ENCODE data around the gene DPYSL4. TPM values are rescaled to one million over a fixed set of nuclear protein-coding genes. Genes with fewer than 3 reads are reported as not detected.

DPYSL4 gene
- total RNA-seq, 1 donor from 2014 or later: 24.0 TPM

DNA sequence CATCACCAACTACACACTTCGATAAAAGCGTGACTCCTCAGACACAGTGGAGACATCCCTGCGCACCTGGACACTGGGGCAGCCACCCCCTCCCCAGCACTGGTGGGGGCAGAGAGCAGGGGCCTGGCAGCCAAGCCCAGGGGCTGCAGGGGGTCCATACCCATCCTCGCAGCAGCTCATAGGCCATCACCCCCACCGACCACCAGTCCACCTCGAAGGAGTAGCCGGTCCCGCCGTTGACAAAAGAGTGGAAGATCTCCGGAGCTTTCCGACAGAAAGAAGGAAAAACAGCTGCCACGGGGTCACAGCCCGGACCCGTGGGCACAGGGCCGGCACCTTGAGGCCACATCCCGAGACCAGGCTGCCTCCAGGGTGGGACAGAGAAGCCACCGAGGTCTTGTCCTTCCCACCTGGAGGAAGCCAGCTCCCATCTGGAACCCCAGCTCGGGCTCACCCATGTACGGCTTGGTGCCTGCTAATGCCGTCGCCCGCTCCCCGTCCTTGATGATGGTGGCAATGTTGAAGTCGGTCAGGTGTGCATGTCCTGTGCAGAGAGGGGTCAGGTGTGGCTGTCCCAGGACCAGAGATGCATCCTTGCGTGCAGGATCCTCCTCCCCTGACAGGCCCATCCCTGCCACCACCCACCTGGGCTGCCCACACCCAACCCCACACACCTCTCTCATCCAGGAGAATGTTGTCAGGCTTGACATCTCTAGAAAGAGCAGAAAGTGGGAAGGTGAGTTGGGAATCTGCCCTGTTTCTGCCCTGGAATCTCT, 38.5 kb downstream of the DPYSL4 start:
- intact Hi-C loops (cut with micrococcal nuclease): no loop called here

DNA sequence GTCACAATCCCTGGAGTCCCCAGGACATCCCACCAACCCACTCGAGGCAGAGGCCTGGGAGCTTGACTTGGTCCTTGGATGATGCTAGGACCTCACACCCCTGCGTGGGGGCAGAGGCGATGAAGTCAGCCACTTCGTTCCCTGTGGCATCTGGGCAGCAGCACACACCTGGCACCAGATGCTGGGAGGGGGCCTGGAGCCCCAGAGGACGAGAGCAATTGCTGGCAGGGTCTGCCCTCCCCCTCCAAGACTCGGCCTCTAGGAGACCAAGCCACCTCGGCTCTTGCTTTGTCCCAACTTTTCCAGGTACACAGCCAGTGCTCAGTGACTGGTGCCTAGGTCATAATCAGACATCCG, 39.1 kb downstream of the DPYSL4 start:
- intact Hi-C loops (cut with micrococcal nuclease): no loop called here

DNA sequence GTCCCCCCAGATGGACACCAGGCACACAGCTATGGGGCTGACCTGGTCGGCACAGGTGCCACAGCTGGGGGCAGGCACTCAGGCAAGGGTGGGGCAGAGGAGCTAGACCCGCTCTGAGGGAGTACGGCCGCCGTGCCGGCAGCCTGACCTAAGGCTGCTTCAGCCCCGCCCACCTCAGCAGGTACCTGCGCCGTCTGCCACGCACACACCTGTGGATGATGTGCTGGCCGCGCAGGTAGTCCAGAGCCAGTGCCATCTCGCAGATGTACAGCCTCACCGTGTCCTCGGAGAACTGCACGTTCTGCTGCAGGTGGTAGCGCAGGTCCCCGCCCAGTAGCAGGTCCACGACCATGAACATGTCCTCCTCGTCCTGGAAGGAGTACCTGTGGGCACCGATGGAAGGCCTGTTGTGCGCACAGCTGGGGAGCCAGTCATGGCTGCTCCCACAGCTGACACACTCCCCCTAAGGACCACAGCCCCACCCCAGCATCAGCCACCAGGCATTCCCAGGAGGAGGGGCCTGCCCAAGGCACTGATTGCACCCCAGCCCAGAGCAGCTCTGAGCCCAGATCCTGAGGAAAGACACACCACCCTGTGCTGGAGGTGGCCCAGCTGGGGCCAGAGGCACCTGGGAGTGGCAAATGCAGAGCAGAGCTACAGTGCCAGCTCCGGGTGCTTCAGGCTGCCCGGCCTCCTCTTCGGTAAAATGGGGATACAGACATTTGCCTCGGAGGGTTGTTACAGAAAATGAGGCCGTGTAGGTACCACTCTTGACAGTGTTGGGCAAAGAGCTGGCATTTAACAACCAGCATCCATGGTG, 40.0 kb downstream of the DPYSL4 start:
- intact Hi-C loops (cut with micrococcal nuclease): no loop called here

DNA sequence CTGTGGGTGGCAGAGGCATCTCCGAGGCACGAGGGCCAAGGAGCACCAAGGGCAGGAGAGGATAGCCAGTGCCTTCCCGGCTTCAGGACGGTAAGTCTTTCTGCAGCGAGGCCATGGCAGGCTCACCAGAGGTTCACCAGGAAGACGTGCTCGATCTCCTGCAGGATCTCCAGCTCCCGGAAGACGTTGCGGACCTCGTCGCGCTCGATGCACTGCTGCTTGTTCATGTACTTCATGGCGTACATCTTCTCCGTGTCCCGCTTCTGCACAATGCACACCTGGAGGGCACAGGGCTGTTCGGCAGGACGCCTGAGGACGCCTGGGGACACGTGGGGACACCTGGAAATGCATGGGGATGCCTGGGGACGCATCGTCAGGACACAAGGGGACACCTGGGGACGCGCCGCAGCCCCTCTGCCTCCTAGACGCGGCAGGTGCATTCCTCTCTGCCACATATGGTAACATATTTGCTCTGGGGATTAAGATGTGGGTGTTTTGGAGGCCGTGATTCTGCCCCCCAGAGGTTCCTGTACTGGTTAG, 41.2 kb downstream of the DPYSL4 start:
- intact Hi-C loops (cut with micrococcal nuclease): no loop called here

DNA sequence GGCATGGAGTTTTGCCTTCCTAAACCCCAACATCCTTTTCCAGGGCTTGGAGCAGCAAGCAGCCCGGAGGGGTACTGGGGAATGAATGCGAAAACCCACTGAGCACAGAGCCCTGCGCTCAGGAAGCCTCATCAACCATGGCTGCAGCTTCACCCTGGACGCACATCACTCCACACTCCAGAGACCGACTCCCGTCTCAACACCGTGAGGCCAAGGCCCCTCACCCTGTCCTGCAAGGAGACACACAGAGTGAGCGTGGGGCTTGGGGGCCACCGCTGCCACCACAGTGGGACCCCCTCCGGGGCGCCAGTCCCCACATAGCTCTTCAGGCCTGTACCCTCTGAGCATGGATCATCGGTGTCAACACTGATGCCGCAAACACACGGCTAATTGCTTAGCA, 41.9 kb downstream of the DPYSL4 start:
- intact Hi-C loops (cut with micrococcal nuclease): loop anchor here (1.0 kb wide), 1 partner anchor 80 kb away; no protein-coding TSS in a partner anchor

DNA sequence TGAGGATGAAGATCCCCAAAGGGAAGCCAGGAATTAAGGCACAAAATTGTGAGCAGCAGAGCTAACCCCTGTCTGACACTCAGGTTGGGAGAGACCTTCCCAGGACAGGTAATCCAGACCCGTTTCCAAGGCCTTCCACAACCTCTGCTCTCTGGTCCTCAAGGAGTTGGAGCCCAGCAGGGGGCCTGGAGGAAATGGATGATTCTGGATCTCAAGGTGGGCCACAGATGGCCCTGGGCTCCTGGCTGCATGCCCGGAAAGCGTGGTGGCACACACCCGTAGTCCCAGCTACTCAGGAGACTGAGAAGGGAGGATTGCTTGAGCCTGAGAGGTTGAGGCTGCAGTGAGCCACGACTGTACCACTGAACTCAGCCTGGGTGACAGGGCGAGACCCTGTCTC, 42.3 kb downstream of the DPYSL4 start:
- intact Hi-C loops (cut with micrococcal nuclease): loop anchor here (1.0 kb wide), 1 partner anchor 79 kb away; no protein-coding TSS in a partner anchor

DNA sequence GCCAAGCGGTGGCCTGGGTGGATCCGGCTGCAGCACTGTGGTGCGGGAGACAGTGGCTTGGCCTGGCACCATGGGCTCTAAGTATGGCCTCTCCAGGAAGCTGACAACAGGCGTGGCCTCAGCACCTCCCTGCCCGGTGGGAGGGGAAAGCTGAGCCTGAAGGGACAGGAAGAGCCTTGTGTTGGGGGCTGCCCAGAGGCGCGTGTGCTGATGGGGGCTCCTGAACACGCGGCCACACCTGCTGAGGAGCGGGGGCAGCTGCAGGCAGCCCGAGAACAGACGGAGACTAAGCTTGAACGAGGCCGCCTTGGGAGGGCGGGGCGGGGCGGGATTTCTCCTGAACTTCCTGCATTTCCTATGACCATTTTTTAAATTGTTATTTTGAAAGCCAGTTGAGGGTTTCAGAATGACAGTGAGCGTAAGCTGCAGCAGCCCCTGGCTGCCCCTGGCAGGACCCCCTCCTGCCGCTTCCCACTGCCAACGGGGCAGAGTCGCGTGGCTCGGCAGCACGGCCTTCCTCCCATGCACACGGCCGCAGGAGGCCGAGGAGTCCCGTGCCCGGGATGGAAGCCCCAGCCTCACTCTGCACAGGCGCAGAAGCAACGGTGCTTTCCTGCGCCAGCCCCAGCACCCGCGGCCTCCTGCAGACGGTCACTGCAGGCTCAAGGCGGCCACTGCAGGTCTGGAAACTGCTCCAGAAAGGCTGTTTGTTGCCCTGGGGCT, 43.2 kb downstream of the DPYSL4 start:
- intact Hi-C loops (cut with micrococcal nuclease): loop anchor here (1.0 to 5.0 kb wide), 4 partner anchors 78 to 307 kb away; partner anchors contain the start of genes INPP5A and LRRC27

DNA sequence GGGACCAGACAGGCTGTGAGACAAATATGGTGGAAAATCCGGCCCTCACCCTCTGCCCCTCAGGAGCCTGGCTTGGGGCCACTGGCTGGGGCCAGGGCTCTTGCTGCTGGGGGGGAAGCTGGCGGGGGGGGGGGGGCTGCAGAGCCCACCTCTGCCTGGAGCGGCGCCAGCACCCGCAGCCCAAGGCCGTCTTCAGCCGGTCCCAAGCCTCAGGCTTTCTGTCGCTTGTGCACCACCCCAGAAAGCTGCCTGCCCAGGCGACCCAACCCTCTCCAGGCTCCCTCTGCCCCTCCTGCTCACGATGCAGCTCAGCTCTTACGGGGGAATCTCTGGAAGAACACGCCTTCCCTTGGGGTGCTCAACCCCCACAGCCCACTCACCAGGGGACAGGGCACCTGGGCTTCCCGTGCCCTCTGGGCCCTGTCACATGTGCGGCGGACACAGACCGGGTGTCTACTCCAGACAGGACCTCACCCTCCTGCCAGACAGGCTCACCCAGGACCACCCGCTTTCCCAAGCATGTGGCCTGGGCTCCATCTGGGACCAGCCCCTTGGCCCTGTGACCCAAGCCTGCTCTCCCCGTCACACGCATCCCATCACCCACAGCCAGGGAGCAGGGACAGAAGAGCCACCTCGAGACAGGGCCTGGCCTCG, 43.9 kb downstream of the DPYSL4 start:
- intact Hi-C loops (cut with micrococcal nuclease): loop anchor here (1.0 to 5.0 kb wide), 3 partner anchors 102 to 307 kb away; partner anchors contain the start of genes INPP5A and LRRC27

DNA sequence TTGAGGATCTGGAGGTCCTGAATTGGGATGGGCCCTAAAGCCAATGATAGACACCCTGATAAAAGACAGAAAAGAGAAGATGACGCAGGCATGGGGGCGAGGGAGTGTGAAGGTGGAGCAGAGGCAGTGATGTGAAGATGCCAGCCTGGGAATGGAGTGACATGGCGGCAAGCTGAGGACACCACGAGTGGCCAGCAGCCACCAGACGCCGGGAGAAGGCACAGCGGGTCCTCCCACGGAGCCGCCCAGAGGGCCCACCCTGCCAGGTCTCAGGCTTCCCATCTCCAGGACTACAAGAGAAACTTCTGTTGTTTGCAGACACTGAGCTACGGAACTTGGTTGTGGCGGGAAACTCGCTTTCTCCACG, 44.9 kb downstream of the DPYSL4 start:
- intact Hi-C loops (cut with micrococcal nuclease): loop anchor here (2.0 to 5.0 kb wide), 2 partner anchors 101 to 216 kb away; partner anchors contain the start of gene LRRC27

DNA sequence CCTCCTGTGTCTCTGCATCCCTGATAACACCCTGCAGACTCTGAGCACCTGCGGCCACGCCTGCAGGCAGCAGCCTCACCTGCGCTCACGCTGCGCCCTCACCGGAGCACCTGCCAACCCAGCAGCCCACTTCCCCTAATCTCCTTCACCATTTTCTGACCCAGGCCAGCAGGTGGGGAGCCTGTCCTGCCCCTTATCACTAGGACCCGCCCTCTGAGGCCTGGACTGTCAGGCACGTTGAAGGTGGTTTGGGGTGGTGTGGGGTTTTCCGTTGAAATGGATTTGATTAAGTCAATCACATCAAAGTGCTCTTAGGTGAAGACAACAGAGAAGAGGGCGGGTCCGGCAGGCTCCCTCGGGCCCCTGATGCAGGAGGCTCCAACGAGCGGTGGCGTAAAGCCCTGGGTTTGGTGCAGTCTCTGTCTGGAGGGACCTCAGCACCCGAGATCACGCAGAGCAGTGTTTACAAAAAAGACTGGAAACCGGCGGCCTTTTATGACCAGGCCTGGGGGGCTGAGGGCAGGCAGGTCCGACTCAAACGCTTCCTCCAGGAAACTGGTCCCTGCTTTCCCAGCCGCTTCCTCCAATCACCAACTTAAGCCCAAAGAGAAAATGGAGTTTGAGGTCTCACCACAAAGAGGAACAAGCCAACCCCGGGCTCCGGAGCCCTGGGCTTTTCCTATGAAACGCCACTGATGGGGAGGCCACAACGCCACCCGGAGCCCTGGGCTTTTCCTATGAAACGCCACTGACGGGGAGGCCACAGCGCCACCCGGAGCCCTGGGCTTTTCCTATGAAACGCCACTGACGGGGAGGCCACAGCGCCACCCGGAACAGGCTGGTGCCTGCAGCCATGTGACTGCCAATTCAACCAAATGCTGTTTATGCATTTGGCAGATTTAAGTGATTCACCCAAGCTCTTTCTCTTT, 45.5 kb downstream of the DPYSL4 start:
- intact Hi-C loops (cut with micrococcal nuclease): loop anchor here (5.0 kb wide), 1 partner anchor 215 kb away; no protein-coding TSS in a partner anchor

DNA sequence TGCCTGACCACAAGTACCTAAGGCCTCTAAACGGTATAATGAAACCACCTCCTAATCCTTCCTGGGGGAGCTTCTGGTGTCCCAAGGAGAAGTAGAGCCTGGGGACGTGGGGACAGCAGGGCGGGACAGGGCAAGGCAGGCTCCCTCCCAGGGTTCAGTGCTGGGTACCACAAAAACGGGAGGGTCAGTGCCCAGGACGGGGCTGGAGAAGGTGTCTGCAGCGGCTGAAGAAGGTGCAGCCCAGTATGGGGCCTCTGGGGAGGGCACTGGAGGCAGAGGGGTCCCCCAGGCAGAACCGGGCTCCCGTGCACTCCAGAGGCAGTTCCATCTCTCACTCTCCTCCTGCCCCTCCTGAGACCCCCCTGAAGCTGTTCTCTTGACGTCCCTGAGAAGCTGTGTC, 46.2 kb downstream of the DPYSL4 start:
- intact Hi-C loops (cut with micrococcal nuclease): loop anchor here (5.0 kb wide), 1 partner anchor 214 kb away; no protein-coding TSS in a partner anchor

DNA sequence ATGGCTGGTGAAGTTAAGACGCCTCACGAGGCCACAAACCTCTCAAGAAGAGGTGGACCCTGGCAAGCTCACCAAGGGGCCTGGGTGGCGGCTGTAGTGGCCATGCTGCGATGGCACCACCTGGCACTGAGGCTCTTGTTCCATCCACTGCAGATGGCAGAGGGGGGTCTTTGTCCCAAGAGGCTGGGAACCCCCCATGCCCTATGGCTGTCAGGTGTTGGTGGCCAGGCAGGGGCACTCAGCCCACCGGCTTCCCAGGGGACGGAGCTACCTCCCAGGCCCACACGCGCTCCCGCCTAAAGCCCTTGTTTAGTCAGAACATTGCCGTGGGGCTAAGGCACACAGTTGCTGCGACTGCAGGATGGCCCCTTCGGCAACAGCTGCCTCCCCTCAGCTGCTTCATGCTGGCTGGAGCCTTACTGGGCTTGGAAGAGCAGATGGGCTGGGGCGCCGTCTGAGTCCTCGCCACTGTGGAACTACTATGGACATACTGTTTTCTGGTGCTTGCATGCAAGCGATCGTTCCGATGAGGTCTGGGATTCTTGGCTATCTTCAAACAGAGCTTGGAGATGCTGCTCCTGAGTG, 46.8 kb downstream of the DPYSL4 start:
- intact Hi-C loops (cut with micrococcal nuclease): loop anchor here (5.0 kb wide), 1 partner anchor 214 kb away; no protein-coding TSS in a partner anchor

DNA sequence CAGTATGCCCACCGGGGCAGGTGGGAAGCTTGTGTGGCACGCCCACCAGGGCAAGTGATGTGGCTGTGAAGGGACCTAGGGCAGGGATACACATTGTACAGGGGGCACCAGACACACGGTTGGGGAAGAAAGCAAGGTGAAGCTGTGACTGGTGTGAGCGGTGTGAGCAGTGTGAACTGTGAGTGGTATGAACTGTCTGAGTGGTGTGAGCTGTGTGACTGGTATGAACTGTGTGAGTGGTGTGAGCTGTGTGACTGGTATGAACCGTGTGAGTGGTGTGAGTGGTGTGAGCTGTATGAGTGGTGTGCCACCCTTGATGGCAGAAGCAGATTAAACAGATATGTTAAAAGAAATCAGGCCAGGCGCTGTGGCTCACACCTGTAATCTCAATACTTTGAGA, 48.1 kb downstream of the DPYSL4 start:
- intact Hi-C loops (cut with micrococcal nuclease): loop anchor here (5.0 kb wide), 1 partner anchor 212 kb away; no protein-coding TSS in a partner anchor

DNA sequence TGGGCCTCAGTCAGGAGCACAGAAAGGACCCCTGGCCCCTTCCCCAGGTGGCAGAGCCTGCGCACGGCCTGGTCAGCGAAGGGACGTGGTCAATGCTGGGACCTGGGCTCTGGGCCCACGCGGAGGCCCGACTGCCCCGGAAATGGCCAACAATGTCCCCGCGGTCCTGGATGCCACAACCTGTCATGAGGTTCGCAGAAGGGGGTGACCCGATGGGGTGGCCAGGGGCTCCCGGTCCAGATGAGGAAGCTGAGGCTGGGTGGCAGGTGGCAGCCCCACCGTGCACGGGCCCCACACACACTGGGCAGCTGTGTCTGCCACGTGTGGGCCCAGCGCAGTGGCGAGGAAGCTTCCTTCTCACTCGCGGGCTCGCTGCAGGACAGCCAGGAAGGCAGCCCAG, 49.4 kb downstream of the DPYSL4 start:
- intact Hi-C loops (cut with micrococcal nuclease): no loop called here

DNA sequence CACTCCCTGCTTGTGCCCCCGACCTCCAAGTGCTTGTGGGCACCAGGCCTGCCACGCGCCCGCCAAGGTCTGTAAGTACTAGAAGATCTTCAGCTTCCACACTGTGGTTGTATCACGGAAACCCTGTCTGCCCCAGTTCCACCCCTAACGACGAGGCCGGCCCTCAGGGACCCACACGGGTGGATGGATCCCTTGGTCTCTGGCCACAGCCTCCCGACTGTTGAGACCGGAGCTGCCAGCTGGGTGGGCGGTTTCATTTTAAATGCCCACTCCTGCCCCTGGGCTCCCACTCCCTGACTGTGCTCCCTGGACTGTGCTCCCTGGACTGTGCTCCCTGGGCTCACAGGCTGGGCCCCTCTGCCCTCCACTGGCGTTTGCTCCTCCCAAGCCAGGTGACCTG, 50.1 kb downstream of the DPYSL4 start:
- intact Hi-C loops (cut with micrococcal nuclease): no loop called here

DNA sequence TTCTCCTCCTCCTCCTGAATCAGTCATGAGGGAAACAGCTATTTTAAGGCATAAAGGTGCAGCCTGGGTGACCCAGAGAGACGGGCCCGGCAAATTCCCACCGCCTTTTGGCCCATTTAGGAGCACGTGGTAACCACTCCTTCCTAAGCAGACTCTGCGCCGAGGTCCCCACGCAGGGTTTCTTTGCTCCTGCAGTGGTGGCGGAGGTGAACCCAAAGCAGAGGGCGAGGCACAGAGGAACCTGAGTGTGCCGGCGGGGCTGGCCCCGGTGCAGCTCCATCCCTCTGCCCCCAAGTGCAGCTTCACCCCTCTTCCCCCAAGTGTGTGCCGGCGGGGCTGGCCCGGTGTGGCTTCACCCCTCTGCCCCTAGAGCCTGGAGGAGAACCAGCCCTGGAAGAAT, 50.6 kb downstream of the DPYSL4 start:
- intact Hi-C loops (cut with micrococcal nuclease): no loop called here

DNA sequence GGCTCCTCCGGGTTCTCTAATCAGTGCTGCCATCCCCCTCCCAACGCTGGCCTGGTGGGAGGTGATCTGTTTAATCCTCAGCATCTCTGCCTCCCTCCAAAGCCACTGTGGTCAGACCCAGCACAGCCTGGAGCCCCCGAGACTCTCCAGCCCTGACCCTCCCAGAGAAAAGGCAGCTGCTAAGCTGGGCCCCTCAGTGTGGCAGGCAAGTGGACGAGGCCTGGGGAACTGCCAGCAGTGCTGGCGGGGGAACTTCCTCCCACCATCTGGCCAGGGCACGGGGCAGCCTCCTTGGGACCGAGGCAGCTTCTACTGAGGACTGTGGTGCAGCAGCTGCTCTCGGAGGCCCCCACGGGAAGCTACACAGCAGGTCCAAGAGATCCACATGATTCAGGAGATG, 51.1 kb downstream of the DPYSL4 start:
- intact Hi-C loops (cut with micrococcal nuclease): no loop called here

DNA sequence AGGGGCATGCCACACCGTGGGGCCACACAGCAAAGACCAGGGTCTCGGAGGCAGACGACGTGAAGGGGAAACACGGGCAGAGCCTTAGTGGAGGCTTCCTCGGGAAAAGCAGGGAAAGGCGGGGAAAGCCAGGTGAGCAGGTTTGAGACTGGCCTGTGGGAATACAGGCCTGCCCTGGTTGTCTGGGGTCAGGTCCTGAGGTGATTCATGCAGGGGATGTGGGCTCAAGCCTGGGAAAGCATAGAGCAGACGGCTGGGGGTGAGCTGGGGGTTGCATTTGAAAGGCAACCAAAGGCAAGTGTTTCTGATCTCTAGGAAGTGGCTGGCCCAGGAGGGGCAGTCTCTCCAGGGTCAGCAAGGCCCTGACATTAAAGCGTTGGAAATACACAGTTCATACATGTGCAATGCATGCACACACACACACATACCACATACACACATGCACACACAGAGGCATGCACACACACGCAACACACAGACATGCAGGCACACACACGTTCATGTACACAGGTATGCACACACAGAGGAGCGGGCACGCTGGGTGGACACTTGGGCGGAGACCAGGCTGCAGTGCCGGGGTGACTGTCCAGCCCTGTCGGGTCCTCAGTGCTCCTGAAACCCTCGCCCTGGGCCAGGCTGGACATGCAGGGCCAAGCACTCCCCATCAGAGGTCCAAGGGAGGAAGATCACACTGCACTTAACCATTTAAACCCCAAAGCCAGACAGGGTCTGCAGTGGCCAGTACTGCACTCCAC, 51.8 kb downstream of the DPYSL4 start:
- intact Hi-C loops (cut with micrococcal nuclease): no loop called here
